ENCODE data around the gene LRBA.
"Not testable (repeated sequence)": the region's sequence is repeated elsewhere in the genome, so short reads cannot be mapped to it uniquely, and the experiment has no call there.

The LRBA gene

DNA sequence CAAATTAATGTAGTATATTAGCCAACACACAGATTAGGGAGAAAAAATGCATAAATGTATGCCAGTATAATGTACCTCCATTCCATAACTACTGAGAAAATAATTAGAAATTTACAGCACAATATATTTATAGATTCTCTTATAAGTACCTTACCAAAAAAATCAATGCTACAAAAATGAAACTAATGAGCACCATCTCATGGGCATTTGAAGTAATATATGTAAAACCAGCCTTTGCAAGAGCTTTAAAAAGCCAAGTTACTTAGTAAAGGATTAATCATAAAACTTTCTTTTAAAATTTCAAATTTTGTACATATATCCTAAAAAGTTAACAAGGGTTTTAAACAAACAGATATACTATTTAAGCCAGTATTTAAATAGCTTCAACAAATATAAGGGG is 43.2 kb downstream of the LRBA start:
- no peaks in the 10 kb centered on the region for H3K27me3 ChIP-seq (ENCODE audit: insufficient read depth, low read length, poor library complexity)
- peaks cover 23% of the 10 kb centered on the region for H3K79me2 ChIP-seq (ENCODE audit: insufficient read depth, low read length)
- H3K4me2 ChIP-seq (ENCODE audit: insufficient read depth, low read length), result no peak overlapping the region
- no peak for TF ChIP-seq EZH2 (IDR thresholded peaks at IDR 0.05; ENCODE audit: borderline replicate concordance, low read depth, low read length, severe bottlenecking)
- TF ChIP-seq, protein P1, sequence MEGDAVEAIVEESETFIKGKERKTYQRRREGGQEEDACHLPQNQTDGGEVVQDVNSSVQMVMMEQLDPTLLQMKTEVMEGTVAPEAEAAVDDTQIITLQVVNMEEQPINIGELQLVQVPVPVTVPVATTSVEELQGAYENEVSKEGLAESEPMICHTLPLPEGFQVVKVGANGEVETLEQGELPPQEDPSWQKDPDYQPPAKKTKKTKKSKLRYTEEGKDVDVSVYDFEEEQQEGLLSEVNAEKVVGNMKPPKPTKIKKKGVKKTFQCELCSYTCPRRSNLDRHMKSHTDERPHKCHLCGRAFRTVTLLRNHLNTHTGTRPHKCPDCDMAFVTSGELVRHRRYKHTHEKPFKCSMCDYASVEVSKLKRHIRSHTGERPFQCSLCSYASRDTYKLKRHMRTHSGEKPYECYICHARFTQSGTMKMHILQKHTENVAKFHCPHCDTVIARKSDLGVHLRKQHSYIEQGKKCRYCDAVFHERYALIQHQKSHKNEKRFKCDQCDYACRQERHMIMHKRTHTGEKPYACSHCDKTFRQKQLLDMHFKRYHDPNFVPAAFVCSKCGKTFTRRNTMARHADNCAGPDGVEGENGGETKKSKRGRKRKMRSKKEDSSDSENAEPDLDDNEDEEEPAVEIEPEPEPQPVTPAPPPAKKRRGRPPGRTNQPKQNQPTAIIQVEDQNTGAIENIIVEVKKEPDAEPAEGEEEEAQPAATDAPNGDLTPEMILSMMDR (IDR thresholded peaks at IDR 0.05; ENCODE audit: borderline replicate concordance, extremely low read depth, low read length, poor library complexity, severe bottlenecking), result no peak
- H2AFZ ChIP-seq (ENCODE audit: low read depth, low read length), result no peak overlapping the region
- H3K27ac ChIP-seq (ENCODE audit: low read length), result no peak overlapping the region
- DNase-seq, result no peak
- H3K9ac ChIP-seq (ENCODE audit: low read depth, low read length), result no peak overlapping the region
- no peaks in the 10 kb centered on the region for H3K9me3 ChIP-seq (ENCODE audit: insufficient read depth, low read length, severe bottlenecking)
- no peak for ATAC-seq (ENCODE audit: insufficient read depth, low read depth)
- peaks cover 2% of the 10 kb centered on the region; the same call in 1 of the 2 replicates for H4K20me1 ChIP-seq (ENCODE audit: insufficient read depth, low read length)
- no peak overlapping the region for H3K4me3 ChIP-seq (ENCODE audit: low read depth in 1 of 2, low read length in 2 of 2)
- no peaks in the 10 kb centered on the region for H3K4me1 ChIP-seq (ENCODE audit: insufficient read depth, low read length)
- H3K36me3 ChIP-seq (ENCODE audit: insufficient read depth, low read length), result no peaks in the 10 kb centered on the region

DNA sequence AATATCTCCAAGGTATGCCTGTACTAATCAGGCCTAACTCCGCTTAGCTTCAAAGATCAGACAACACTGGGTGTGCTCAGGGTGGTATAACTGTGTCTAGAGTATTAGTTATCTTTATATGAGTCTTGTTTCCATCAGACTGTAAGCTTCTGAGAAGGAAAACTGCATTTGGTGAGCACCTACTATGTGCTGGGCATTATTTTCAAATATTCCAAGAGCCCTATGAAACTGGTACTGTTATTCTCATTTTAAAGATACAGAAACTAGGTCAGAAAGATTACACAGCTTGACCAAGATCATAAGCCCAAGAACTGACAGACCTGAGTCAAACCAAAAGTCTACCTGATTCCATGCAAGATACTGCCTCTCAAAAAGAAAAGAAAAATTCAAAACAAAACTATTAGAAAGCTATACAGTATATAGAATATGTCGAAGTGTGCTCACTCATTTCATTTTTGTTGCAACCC is 44.4 kb downstream of the LRBA start:
- Histone ChIP-seq H3K4me1 (ENCODE audit: insufficient read depth, low read length) (no peaks in the 10 kb centered on the region), H3K9me3 (ENCODE audit: insufficient read depth, low read length, severe bottlenecking) (no peaks in the 10 kb centered on the region), H3K9ac (ENCODE audit: low read depth, low read length) (no peak overlapping the region), H4K20me1 (ENCODE audit: insufficient read depth, low read length) (no peaks in the 10 kb centered on the region), H3K4me3 (ENCODE audit: low read depth in 1 of 2, low read length in 2 of 2) (no peak overlapping the region), H3K27ac (ENCODE audit: low read length) (no peak overlapping the region), H3K36me3 (ENCODE audit: insufficient read depth, low read length) (no peaks in the 10 kb centered on the region), H3K27me3 (ENCODE audit: insufficient read depth, low read length, poor library complexity) (no peaks in the 10 kb centered on the region), H3K79me2 (ENCODE audit: insufficient read depth, low read length) (peaks cover 18% of the 10 kb centered on the region), H2AFZ (ENCODE audit: low read depth, low read length) (no peak overlapping the region), H3K4me2 (ENCODE audit: insufficient read depth, low read length) (no peak overlapping the region)
- no peak for TF ChIP-seq EZH2 (IDR thresholded peaks at IDR 0.05; ENCODE audit: borderline replicate concordance, low read depth, low read length, severe bottlenecking)
- TF ChIP-seq, protein P1 (IDR thresholded peaks at IDR 0.05; ENCODE audit: borderline replicate concordance, extremely low read depth, low read length, poor library complexity, severe bottlenecking), result no peak
- no peak for ATAC-seq (ENCODE audit: insufficient read depth, low read depth)
- no peak for DNase-seq

DNA sequence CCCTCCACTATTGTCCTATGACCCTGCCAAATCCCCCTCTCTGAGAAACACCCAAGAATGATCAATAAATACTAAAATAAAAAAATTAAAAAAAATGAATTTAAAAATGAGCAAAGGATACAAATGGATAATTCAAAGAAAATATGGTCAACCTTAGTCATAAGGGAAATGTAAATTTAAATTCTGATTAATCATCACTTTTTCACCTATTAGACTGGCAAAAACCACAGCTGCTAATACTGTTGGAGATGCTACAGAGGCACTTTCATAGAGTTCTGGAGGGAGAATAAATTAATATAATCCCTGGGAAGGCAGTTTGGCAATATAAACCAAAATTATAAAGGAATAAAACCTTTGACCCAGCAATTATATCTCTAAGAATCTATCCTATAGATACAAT is 50.3 kb downstream of the LRBA start:
- Histone ChIP-seq H3K27me3 (ENCODE audit: insufficient read depth, low read length, poor library complexity) (no peaks in the 10 kb centered on the region), H3K9ac (ENCODE audit: low read depth, low read length) (no peak overlapping the region), H3K36me3 (ENCODE audit: insufficient read depth, low read length) (no peaks in the 10 kb centered on the region), H2AFZ (ENCODE audit: low read depth, low read length) (no peak overlapping the region), H3K9me3 (ENCODE audit: insufficient read depth, low read length, severe bottlenecking) (no peaks in the 10 kb centered on the region), H3K4me2 (ENCODE audit: insufficient read depth, low read length) (no peak overlapping the region), H3K4me3 (ENCODE audit: low read depth in 1 of 2, low read length in 2 of 2) (no peak overlapping the region), H3K79me2 (ENCODE audit: insufficient read depth, low read length) (no peaks in the 10 kb centered on the region), H4K20me1 (ENCODE audit: insufficient read depth, low read length) (no peaks in the 10 kb centered on the region), H3K4me1 (ENCODE audit: insufficient read depth, low read length) (no peaks in the 10 kb centered on the region), H3K27ac (ENCODE audit: low read length) (no peak overlapping the region)
- DNase-seq (no peak), ATAC-seq (ENCODE audit: insufficient read depth, low read depth) (no peak)
- TF ChIP-seq EZH2 (IDR thresholded peaks at IDR 0.05; ENCODE audit: borderline replicate concordance, low read depth, low read length, severe bottlenecking), result no peak
- TF ChIP-seq, protein P1 (IDR thresholded peaks at IDR 0.05; ENCODE audit: borderline replicate concordance, extremely low read depth, low read length, poor library complexity, severe bottlenecking), result no peak

DNA sequence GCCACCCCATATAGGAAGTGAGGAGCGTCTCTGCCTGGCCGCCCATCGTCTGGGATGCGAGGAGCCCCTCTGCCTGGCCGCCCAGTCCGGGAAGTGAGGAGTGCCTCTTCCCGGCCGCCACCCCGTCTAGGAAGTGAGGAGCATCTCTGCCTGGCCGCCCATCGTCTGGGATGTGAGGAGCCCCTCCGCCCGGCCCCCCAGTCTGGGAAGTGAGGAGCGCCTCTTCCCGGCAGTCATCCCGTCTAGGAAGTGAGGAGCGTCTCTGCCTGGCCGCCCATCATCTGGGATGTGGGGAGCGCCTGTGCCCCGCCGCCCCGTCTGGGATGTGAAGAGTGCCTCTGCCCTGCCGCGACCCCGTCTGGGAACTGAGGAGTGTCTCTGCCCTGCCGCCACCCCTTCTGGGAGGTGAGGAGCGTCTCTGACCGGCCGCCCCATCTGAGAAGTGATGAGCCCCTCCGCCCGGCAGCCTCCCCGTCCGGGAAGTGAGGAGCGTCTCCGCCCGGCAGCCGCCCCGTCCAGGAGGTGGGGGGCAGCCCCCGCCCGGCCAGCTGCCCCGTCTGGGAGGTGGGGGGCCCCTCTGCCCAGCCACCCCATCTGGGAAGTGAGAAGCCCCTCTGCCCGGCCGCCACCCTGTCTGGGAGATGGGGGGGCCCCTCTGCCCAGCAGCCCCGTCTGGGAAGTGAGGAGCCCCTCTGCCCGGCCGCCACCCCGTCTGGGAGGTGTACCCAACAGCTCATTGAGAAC is 51.3 kb downstream of the LRBA start:
- not testable (repeated sequence) for H3K27me3 ChIP-seq (ENCODE audit: insufficient read depth, low read length, poor library complexity); H3K79me2 ChIP-seq (ENCODE audit: insufficient read depth, low read length); DNase-seq; H4K20me1 ChIP-seq (ENCODE audit: insufficient read depth, low read length); H3K4me3 ChIP-seq (ENCODE audit: low read depth in 1 of 2, low read length in 2 of 2); H3K4me2 ChIP-seq (ENCODE audit: insufficient read depth, low read length); H3K9ac ChIP-seq (ENCODE audit: low read depth, low read length); ATAC-seq (ENCODE audit: insufficient read depth, low read depth); H2AFZ ChIP-seq (ENCODE audit: low read depth, low read length); H3K27ac ChIP-seq (ENCODE audit: low read length); H3K9me3 ChIP-seq (ENCODE audit: insufficient read depth, low read length, severe bottlenecking); H3K4me1 ChIP-seq (ENCODE audit: insufficient read depth, low read length); H3K36me3 ChIP-seq (ENCODE audit: insufficient read depth, low read length)
